T1000 (cell line): ENCODE results near the gene MRLN.
"Not testable (repeated sequence)": the region's sequence is repeated elsewhere in the genome, so short reads cannot be mapped to it uniquely, and the experiment has no call there.

ENCODE experiments used
- DNase-seq: peaks from one replicate; lab custom pipeline; 2025; ENCODE audit warnings: mixed read lengths; lab: John Stamatoyannopoulos, UW

Gene MRLN

DNA sequence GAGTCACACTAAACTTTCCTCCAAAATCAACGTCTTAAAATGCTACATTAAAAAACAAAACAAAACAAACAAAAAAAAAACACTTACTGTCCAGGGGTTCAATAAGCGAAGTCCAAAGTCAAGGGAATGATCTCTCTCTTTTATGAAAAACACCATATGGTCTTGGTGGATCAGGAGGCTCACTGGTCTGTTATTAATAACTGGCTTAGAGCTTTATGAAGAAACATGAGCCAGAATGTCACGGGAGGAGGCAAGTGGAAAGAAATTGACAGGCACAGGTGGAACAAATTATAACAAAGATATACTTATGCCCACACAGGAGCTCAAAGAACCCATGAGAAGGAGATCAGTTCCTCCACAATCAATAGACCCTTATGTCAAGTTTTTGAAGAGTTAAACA lies at the start of gene MRLN:
MRLN (minus strand) TSS at position 189 of the 400 bp plus-strand sequence.
- no peak for DNase-seq

- no peak for DNase-seq
Measured at GRCh38 chr10:59801171-59801570, 47.9 kb upstream of the MRLN start.

DNA sequence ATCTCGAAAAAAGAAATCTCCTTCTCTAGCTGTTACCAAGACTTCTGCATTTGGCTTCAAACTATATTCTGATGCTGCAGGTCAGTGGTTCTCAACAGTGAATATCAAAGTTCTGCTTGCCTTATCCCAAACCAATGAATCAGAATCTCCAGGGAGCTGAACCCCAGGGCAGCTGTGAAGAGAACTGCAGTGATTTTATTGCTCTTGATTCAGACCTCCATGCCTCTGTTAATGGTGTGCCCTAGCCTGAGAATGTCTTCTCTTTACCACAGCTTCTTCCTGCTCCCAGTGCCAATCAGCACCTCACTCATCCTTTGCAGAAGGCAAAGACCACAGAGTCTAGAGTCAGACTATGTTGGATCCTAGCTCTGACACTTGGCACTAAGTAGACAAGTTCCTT lies 46.2 kb upstream of the MRLN start:
- DNase-seq, result no peak

DNA sequence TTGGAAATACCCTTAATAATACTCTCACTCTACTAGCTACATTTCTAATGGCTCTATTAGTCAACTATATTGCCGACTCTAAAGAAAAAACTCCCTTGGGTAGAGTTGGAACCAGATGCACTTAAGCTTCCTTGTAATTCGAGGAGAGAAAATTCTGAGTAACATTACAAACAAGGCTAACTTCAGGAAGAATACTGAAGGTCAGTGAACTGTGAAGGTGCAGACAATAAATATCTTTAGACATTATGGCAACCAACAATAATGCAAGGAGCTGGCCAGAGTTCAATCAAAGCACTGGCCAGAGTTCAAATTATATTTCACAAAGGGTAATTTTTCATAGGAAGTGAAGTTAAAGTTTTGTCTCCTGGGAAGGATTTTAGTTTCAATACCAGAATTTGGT lies 40.7 kb upstream of the MRLN start:
- DNase-seq, result no peak

- no peak for DNase-seq
Measured at GRCh38 chr10:59792812-59793211, 39.6 kb upstream of the MRLN start.

- DNase-seq, result no peak
Measured at GRCh38 chr10:59791601-59792000, 38.3 kb upstream of the MRLN start.

DNA sequence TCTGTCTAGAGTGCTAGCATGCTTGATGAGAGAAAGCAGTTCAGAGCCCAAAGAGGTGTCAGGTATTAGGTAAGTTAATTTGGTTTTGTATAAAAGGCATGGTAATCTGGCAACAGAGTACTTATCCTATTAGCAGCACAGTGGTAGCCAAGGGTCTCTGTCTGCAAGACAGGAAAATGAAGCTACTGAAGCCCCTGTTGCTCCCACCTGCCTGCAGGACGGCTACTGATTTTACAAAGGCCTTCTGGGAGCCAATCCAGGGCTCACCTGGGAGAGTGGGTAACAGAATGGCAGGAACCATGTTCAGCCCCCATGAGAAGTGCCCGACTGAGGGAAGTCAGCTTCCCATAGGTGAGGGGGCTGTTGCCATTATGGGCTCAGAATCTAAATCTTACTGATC lies 36.8 kb upstream of the MRLN start:
- DNase-seq, result not testable (repeated sequence)

DNA sequence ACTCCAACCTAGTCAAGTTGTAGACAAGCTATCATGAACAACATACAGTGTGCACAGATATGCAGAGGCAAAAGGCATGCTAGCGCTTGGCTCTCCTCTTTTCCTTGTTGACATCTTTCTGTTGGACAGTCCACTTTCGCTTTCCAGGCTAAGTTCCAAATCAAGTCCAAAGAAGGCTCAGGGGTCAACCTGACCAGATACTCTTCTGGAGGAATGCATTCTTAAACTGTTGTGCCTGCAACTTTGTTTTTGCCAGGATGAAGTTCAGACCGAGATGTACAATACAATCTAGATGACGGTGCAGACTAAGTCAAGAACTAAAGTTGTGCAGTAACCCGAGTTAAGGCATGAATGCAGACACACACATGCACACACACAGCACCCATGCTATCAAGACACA lies 35.7 kb upstream of the MRLN start:
- DNase-seq, result not testable (repeated sequence)

GRCh38 chr10:59787032-59787431 lies 33.8 kb upstream of the MRLN start:
- not testable (repeated sequence) for DNase-seq

DNA sequence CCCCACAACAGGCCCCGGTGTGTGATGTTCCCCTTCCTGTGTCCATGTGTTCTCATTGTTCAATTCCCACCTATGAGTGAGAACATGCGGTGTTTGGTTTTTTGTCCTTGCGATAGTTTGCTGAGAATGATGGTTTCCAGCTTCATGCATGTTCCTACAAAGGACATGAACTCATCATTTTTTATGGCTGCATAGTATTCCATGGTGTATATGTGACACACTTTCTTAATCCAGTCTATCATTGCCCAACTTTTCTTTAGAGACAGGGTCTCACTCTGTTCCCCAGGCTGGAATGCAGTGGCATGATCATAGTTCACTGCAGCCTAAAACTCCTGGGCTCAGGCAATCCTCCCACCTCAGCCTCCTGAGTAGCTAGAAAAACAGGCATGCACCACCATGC lies 32.2 kb upstream of the MRLN start:
- not testable (repeated sequence) for DNase-seq

DNA sequence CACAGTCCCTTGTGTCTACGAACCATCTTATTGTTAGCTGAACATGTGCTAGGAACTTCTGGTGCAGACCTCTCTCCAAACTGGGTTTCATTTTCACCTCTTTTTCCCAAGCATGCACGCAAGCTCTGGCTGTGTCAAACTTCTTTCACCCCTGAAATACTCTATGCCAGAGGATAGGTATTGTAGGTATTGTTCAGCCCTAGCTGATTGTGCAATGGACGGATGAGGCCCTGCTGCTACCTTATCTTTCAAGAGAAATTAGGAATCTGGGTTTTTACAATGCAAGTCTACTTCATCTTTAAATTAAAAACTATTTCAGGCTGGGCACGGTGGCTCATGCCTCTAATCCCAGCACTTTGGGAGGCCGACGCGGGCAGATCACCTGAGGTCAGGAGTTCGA lies 28.3 kb upstream of the MRLN start:
- DNase-seq, result no peak

GRCh38 chr10:59779756-59780533 lies 26.7 kb upstream of the MRLN start:
- DNase-seq, result no peak

GRCh38 chr10:59774451-59774850 lies 21.2 kb upstream of the MRLN start:
- DNase-seq, result no peak

- no peak for DNase-seq
Measured at GRCh38 chr10:59773088-59773487, 19.8 kb upstream of the MRLN start.

DNA sequence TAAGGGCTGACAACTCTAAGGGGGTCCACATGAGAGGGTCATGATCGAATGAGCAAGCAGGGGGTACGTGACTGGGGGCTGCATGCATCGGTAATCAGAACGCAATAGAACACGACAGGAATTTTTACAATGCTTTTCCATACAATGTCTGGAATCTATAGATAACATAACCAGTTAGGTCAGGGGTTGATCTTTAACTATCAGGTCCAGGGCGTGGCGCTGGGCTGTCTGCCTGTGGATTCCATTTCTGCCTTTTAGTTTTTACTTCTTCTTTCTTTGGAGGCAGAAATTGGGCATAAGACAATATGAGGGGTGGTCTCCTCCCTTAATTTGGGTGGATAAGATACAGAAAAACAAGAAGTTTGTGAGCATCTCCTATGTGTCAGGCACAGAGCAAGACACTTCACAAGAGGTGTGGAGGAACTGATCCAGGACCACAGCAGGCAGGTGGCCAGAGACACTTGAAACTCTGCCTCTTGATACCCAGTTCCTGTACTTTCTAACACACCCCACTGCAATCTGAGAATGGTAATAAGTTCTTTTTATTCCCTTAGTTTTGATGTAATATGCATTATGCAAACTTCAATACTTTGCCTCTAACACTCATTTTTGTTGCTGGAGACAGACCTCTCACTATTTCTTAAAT lies 18.0 kb upstream of the MRLN start:
- no peak for DNase-seq

DNA sequence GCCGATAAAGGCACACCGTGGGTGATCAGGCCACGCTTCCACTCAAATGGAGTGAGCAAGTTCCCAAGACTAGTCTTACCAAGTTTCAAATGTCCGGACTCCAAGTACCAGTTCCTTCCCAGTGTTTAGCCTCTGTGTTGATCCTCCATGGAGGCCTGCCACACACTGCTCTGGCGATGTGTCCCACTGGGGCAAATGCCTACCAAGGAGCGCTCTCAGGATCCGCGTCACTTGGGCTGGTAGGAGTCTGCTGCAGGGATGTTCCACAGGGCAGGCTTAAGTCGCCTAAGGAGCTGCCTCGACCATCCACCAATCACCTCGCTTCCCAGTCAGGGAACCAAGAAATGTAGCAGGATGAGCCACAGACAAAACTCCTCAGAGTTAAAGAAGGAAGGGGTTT lies 17.4 kb upstream of the MRLN start:
- DNase-seq, result no peak

DNA sequence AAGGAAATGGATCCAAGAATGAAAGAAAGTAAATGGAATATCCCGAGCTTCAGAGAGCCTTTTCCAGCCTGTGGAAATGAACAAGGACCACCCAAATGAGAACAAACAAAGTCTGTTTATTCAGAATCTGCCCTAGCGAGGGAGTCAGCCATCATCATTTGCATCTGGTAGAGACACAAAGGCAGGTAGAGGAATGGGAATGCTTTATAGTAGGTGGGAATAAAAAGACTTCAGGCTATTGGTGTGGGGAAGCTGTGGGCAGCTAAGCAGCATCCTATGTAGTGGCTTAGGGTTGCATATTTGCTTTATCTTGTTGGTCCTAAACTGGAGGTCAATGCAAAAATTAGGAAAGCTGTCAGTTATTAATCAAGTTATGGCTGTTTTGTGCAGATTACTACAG lies 9.2 kb upstream of the MRLN start:
- DNase-seq, result no peak

GRCh38 chr10:59757966-59758365 lies 4.7 kb upstream of the MRLN start:
- no peak for DNase-seq

DNA sequence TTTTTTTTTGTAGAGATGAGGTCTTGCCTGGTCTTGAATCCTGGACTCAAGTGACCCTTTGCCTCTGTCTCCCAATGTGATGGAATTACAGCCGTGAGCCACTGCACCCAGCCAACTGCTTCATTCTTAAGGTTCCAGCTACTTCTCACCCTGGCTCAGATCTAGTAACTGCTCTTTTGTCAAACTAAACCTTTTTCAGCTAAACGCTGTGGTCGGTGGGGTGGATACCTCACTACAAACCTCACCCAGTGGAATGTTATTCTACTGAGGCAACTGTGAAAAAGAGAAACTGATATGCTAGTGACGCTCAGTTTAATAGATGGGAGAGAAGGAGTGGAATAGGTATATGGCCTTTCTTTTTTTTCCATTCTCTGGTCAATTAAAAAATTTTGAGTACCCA lies 1.7 kb upstream of the MRLN start:
- DNase-seq, result no peak

GRCh38 chr10:59752278-59752940 lies 846 bp downstream of the MRLN start:
- DNase-seq, result no peak

GRCh38 chr10:59750155-59750945 lies 2.9 kb downstream of the MRLN start:
- no peak for DNase-seq

DNA sequence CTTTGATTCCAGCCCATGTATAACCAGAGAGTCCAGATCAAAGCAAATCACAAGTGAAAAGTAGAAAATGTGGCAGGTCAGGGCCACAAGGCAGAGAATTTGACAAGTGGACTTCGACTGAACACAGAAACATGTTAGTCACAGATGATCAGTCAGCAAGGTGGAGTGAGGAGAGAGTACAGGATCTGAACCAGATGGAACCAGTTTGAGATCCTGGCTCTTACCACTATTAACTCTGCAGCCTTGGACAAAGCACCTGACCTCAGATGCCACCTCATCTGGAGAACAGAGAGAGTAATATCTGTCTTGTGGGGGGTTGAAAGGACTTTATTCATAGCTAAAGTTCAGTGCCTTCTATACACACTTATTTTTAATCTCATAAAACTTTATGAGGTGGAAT lies 4.4 kb downstream of the MRLN start:
- no peak for DNase-seq
